K562 (cell line): ENCODE results near the gene DYNLT4. TPM values are rescaled to one million over a fixed set of nuclear protein-coding genes. Genes with fewer than 3 reads are reported as not detected.

ENCODE experiments used
- ADNP ChIP-seq: fragments of 200-800 bp; sonication (Bioruptor generic); IDR thresholded peaks from 2 replicates; pipeline ENCODE4 v1.6.1; 2016; ENCODE audit warnings: missing genetic modification characterization, missing compliant biosample characterization
- CC2D1A ChIP-seq: fragments of 450-650 bp; IDR thresholded peaks from 2 replicates; pipeline ENCODE4 v1.6.1; 2017; ENCODE audit warnings: mild to moderate bottlenecking
- CUX1 ChIP-seq: fragments of 200-800 bp; sonication (Bioruptor generic); IDR thresholded peaks from 2 replicates; pipeline ENCODE4 v1.6.1; 2016; ENCODE audit warnings: missing genetic modification characterization, missing compliant biosample characterization
- E2F3 ChIP-seq: fragments of 250-450 bp; sonication (Bioruptor Pico); IDR thresholded peaks from 2 replicates; pipeline ENCODE4 v1.4.0; 2020; ENCODE audit warnings: mild to moderate bottlenecking
- ELK3 ChIP-seq: fragments of 450-650 bp; formaldehyde crosslinking; IDR thresholded peaks from 2 replicates; pipeline ENCODE4 v1.4.0; 2020; ENCODE audit warnings: mild to moderate bottlenecking
- GABPA ChIP-seq: fragments of 200-800 bp; sonication (Bioruptor generic); conservative IDR thresholded peaks from 2 replicates; pipeline ENCODE4 v1.6.1; 2016; ENCODE audit warnings: low read depth, missing genetic modification characterization, missing compliant biosample characterization
- GTF2E2 ChIP-seq: fragments of 200-800 bp; sonication (Bioruptor generic); IDR thresholded peaks from 2 replicates; pipeline ENCODE4 v1.6.1; 2016; ENCODE audit warnings: missing genetic modification characterization, missing compliant biosample characterization
- HDAC8 ChIP-seq: fragments of 450-650 bp; IDR thresholded peaks from 2 replicates; pipeline ENCODE4 v1.6.1; 2016; ENCODE audit warnings: mild to moderate bottlenecking, missing genetic modification characterization, moderate library complexity, missing compliant biosample characterization
- KLF13 ChIP-seq: fragments of 450-650 bp; IDR thresholded peaks from 2 replicates; pipeline ENCODE4 v1.6.1; 2016; ENCODE audit warnings: missing genetic modification characterization, low read depth, mild to moderate bottlenecking, missing compliant biosample characterization, moderate library complexity, borderline replicate concordance
- LEF1 ChIP-seq: fragments of 450-650 bp; IDR thresholded peaks from 2 replicates; pipeline ENCODE4 v1.6.1; 2016; ENCODE audit warnings: mild to moderate bottlenecking
- MYNN ChIP-seq, 2 experiments: sonication (generic); formaldehyde crosslinking in 1 of 2; IDR thresholded peaks; 2 replicates each; pipeline versions ENCODE4 v1.5.0 to v1.6.1; 2016 to 2020; ENCODE audit warnings: antibody characterized with exemption in 1 of 2, missing genetic modification reagents in 1 of 2
- NBN ChIP-seq: fragments of 450-650 bp; IDR thresholded peaks from 2 replicates; pipeline ENCODE4 v1.6.1; 2016; ENCODE audit warnings: low read depth, mild to moderate bottlenecking
- NFE2 ChIP-seq: IDR thresholded peaks from 2 replicates; pipeline ENCODE4 v1.6.1; 2014; ENCODE audit warnings: antibody characterized with exemption, low read depth
- NFRKB ChIP-seq: fragments of 450-650 bp; IDR thresholded peaks from 2 replicates; pipeline ENCODE4 v1.6.1; 2016; ENCODE audit warnings: low read depth
- ZBTB34 ChIP-seq: fragments of 250-450 bp; sonication (Bioruptor Pico); IDR thresholded peaks from 2 replicates; pipeline ENCODE4 v1.8.0; 2021; ENCODE audit warnings: mild to moderate bottlenecking, moderate library complexity
- ZC3H8 ChIP-seq: fragments of 450-650 bp; IDR thresholded peaks from 2 replicates; pipeline ENCODE4 v1.6.1; 2017
- ZFP1 ChIP-seq: fragments of 450-650 bp; formaldehyde crosslinking; IDR thresholded peaks from 2 replicates; pipeline ENCODE4 v1.4.0; 2020; ENCODE audit warnings: mild to moderate bottlenecking, mixed read lengths
- ZNF3 ChIP-seq: fragments of 250-450 bp; sonication (Bioruptor Pico); IDR thresholded peaks from 2 replicates; pipeline ENCODE4 v1.5.0; 2021; ENCODE audit warnings: mild to moderate bottlenecking, moderate library complexity
- ZNF311 ChIP-seq: fragments of 250-450 bp; sonication (Bioruptor Pico); IDR thresholded peaks from 2 replicates; pipeline ENCODE4 v1.4.0; 2020; ENCODE audit warnings: mild to moderate bottlenecking, moderate library complexity
- ZNF384 ChIP-seq: IDR thresholded peaks from 2 replicates; pipeline ENCODE4 v1.6.1; 2012; ENCODE audit warnings: low read depth, low read length, improper control_type of control experiment
- ZNF766 ChIP-seq: fragments of 200-800 bp; sonication (Bioruptor generic); conservative IDR thresholded peaks from 2 replicates; pipeline ENCODE4 v1.6.1; 2016; ENCODE audit warnings: missing genetic modification characterization, missing compliant biosample characterization
- polyA plus RNA-seq, 8 experiments: library from polyadenylated mRNA; depleted of rRNA in 4 of 8; stranded (reverse) in 5 of 8; unstranded in 3 of 8; fragments of >200 nt; fragmentation: Nextera tagmentation in 2 of 8; fragmentation: Illumina TruSeq in 1 of 8; extraction: Ambion mirVana in 2 of 8; extraction: Trizol in 1 of 8; gene quantifications; 2 replicates each; pipeline versions ENCODE4 v1.2.1 to v1.2.3, GENCODE V29; 2011 to 2014; ENCODE audit warnings: inconsistent platforms in 1 of 8, missing spikeins in 1 of 8
- total RNA-seq, 7 experiments: library from RNA; depleted of rRNA in 6 of 7; stranded (reverse); fragments of >200 nt in 6 of 7; fragmentation: Illumina TruSeq in 2 of 7; extraction: Trizol in 2 of 7; gene quantifications; 2 replicates each; pipeline versions ENCODE4 v1.2.1 to v1.2.3, GENCODE V29; 2011 to 2021; ENCODE audit warnings: low replicate concordance in 1 of 7

The DYNLT4 gene
- total and polyA plus RNA-seq, 9 of the 15 experiments (the other 6 are each of a cell fraction or from before 2014, with no cell fraction given) = 0.29 to 0.73 TPM; not detected in 7

GRCh38 chr1:44819608-44820327 is 12.6 kb upstream of the DYNLT4 start (continued):
- peak; percentile 69; the same call in 1 of the 2 replicates for TF ChIP-seq ZNF3 (CRISPR knock-in tag)
- peak; percentile 99 for TF ChIP-seq NBN
- TF ChIP-seq GTF2E2 (tag) = peak; percentile 100
- peak; percentile 23; the same call in 1 of the 2 replicates for TF ChIP-seq KLF13
- TF ChIP-seq ADNP (tag) = no peak
- TF ChIP-seq ELK3 = no peak
- peak; percentile 97 for TF ChIP-seq ZNF766 (CRISPR knock-in tag)
- TF ChIP-seq NFE2 = peak; percentile 23; the same call in 1 of the 2 replicates
- TF ChIP-seq ZFP1 (CRISPR knock-in tag) = no peak
- TF ChIP-seq E2F3 = peak; percentile 77
- TF ChIP-seq ZC3H8 = peak; percentile 99
- TF ChIP-seq LEF1 = peak; percentile 88
- TF ChIP-seq ZBTB34 (CRISPR knock-in tag) = peak; percentile 65; the same call in 1 of the 2 replicates
- 0 out of 2 replicates have a peak, but pooled peaks have one; percentile 24 for TF ChIP-seq ZNF384
- TF ChIP-seq CC2D1A = peak; percentile 15; the same call in 1 of the 2 replicates
- peak; percentile 75; the same call in 1 of the 2 replicates for TF ChIP-seq CUX1
- TF ChIP-seq GABPA (tag) = peak; percentile 82
- no peak for TF ChIP-seq ZNF311 (CRISPR knock-in tag)
- TF ChIP-seq MYNN (IDR thresholded peaks at IDR 0.05) = peak; percentile 88
- no peak for TF ChIP-seq MYNN (CRISPR knock-in tag; IDR thresholded peaks at IDR 0.05)
- TF ChIP-seq HDAC8 = no peak; the same call in 1 of the 2 replicates
- TF ChIP-seq NFRKB = peak; percentile 75; the same call in 1 of the 2 replicates
